ENCODE data around the gene TFAM.

GRCh38 chr10:58440484-58440883 lies 55.3 kb downstream of the TFAM start:
- TF ChIP-seq CTCF (IDR thresholded peaks at IDR 0.05; ENCODE audit: low read depth, low read length, missing input control) (no peak), MAX (IDR thresholded peaks at IDR 0.05) (no peak), YY1 (IDR thresholded peaks at IDR 0.05) (no peak), ZBTB33 (IDR thresholded peaks at IDR 0.05) (no peak), SP1 (IDR thresholded peaks at IDR 0.05) (no peak), EGR1 (IDR thresholded peaks at IDR 0.05; ENCODE audit: low read depth in 2 of 2) (no peak), REST (IDR thresholded peaks at IDR 0.05) (no peak), GABPA (IDR thresholded peaks at IDR 0.05 in 1 of 2, conservative IDR thresholded peaks at IDR 0.05 in 1 of 2) (no peak), ATF3 (IDR thresholded peaks at IDR 0.05) (no peak), RXRA (IDR thresholded peaks at IDR 0.05) (no peak)

Measured in liver (tissue), 3 donors.